Endothelial cell of umbilical vein (primary cell): ENCODE data around the gene MPL.
"Not testable (repeated sequence)": the region's sequence is repeated elsewhere in the genome, so short reads cannot be mapped to it uniquely, and the experiment has no call there.

Experiments used
- CTCF ChIP-seq, 2 donors: IDR thresholded peaks; 1 replicate in 1 of 2; 2 replicates in 1 of 2; pipeline ENCODE4 v1.5.1; 2011; ENCODE audit warnings: low read length in 2 of 2, mild to moderate bottlenecking in 2 of 2, moderate library complexity in 2 of 2, control low read depth in 1 of 2, inconsistent platforms in 1 of 2, low read depth in 1 of 2; ENCODE audit not compliant: insufficient read depth in 1 of 2; ENCODE audit errors: extremely low read depth in 1 of 2
- EZH2 ChIP-seq: IDR thresholded peaks from 2 replicates; pipeline ENCODE4 v1.6.1; 2012; ENCODE audit warnings: borderline replicate concordance, low read depth, mild to moderate bottlenecking, moderate library complexity, low read length, inconsistent platforms; ENCODE audit not compliant: severe bottlenecking
- FOS ChIP-seq: IDR thresholded peaks from 2 replicates; pipeline ENCODE4 v1.6.1; 2011; ENCODE audit warnings: mild to moderate bottlenecking, low read length, moderate library complexity, borderline replicate concordance; ENCODE audit not compliant: insufficient read depth
- POLR2A ChIP-seq: IDR thresholded peaks from 2 replicates; pipeline ENCODE4 v1.6.1; 2012; ENCODE audit warnings: low read depth, mild to moderate bottlenecking, control low read depth, low read length
- POLR2AphosphoS5 ChIP-seq: IDR thresholded peaks from 2 replicates; pipeline ENCODE4 v1.6.1; 2012; ENCODE audit warnings: low read depth, mild to moderate bottlenecking, control low read depth, low read length, moderate library complexity; ENCODE audit not compliant: insufficient read depth

GRCh38 chr1:43369779-43370178 is 32.2 kb downstream of the MPL start:
- TF ChIP-seq FOS; POLR2A; EZH2; CTCF (IDR thresholded peaks at IDR 0.05; ENCODE audit: extremely low read depth in 1 of 2, insufficient read depth in 1 of 2, low read depth in 1 of 2, low read length in 2 of 2); POLR2AphosphoS5: not testable (repeated sequence)
